Measurements from ENCODE around the gene UQCC3.
A peak's percentile ranks its signal among the peaks of the same experiment; 100 is the strongest.
"Not testable (repeated sequence)": the region's sequence is repeated elsewhere in the genome, so short reads cannot be mapped to it uniquely, and the experiment has no call there.

The UQCC3 gene

GRCh38 chr11:62648967-62649364 is 22.5 kb upstream of the UQCC3 start:
- no peak for DNase-seq (ENCODE audit: low read depth)
- Histone ChIP-seq H3K36me3 (ENCODE audit: control insufficient read depth, insufficient read depth, low read length, severe bottlenecking) (peaks cover 25% of the 10 kb centered on the region), H3K9ac (ENCODE audit: low read length) (no peak overlapping the region), H3K4me3 (ENCODE audit: low read length) (no peak overlapping the region), H3K9me3 (ENCODE audit: control insufficient read depth, low read length) (no peaks in the 10 kb centered on the region), H3K27me3 (replicated peaks; ENCODE audit: control insufficient read depth, insufficient read depth, low read length) (no peaks in the 10 kb centered on the region), H3K4me1 (ENCODE audit: control insufficient read depth, insufficient read depth, low read length) (peaks cover 40% of the 10 kb centered on the region)

GRCh38 chr11:62649486-62649885 is 22.0 kb upstream of the UQCC3 start:
- H3K9me3 ChIP-seq (ENCODE audit: control insufficient read depth, low read length): no peaks in the 10 kb centered on the region
- H3K27me3 ChIP-seq (replicated peaks; ENCODE audit: control insufficient read depth, insufficient read depth, low read length): no peaks in the 10 kb centered on the region
- no peak overlapping the region for H3K9ac ChIP-seq (ENCODE audit: low read length)
- H3K36me3 ChIP-seq (ENCODE audit: control insufficient read depth, insufficient read depth, low read length, severe bottlenecking): peaks cover 20% of the 10 kb centered on the region
- peaks cover 37% of the 10 kb centered on the region for H3K4me1 ChIP-seq (ENCODE audit: control insufficient read depth, insufficient read depth, low read length)
- no peak for DNase-seq (ENCODE audit: low read depth)
- no peak overlapping the region for H3K4me3 ChIP-seq (ENCODE audit: low read length)

DNA sequence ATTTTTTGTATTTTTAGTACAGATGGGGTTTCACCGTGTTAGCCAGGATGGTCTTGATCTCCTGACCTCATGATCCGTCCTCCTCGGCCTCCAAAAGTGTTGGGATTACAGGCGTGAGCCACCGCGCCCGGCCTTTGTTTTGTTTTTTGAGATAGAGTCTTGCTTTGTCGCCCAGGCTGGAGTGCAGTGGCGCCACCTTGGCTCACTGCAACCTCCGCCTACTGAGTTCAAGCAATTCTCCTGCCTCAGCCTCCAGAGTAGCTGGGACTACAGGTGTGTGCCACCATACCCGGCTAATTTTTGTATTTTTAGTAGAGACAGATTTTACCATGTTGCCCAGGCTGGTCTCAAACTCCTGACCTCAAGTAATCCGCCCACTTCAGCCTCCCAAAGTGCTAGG is 21.2 kb upstream of the UQCC3 start:
- Histone ChIP-seq H3K36me3 (ENCODE audit: control insufficient read depth, insufficient read depth, low read length, severe bottlenecking) (peaks cover 19% of the 10 kb centered on the region), H3K4me1 (ENCODE audit: control insufficient read depth, insufficient read depth, low read length) (peaks cover 30% of the 10 kb centered on the region)
- H3K9me3 ChIP-seq (ENCODE audit: control insufficient read depth, low read length); DNase-seq (ENCODE audit: low read depth); H3K27me3 ChIP-seq (replicated peaks; ENCODE audit: control insufficient read depth, insufficient read depth, low read length); H3K4me3 ChIP-seq (ENCODE audit: low read length); H3K9ac ChIP-seq (ENCODE audit: low read length): not testable (repeated sequence)

DNA sequence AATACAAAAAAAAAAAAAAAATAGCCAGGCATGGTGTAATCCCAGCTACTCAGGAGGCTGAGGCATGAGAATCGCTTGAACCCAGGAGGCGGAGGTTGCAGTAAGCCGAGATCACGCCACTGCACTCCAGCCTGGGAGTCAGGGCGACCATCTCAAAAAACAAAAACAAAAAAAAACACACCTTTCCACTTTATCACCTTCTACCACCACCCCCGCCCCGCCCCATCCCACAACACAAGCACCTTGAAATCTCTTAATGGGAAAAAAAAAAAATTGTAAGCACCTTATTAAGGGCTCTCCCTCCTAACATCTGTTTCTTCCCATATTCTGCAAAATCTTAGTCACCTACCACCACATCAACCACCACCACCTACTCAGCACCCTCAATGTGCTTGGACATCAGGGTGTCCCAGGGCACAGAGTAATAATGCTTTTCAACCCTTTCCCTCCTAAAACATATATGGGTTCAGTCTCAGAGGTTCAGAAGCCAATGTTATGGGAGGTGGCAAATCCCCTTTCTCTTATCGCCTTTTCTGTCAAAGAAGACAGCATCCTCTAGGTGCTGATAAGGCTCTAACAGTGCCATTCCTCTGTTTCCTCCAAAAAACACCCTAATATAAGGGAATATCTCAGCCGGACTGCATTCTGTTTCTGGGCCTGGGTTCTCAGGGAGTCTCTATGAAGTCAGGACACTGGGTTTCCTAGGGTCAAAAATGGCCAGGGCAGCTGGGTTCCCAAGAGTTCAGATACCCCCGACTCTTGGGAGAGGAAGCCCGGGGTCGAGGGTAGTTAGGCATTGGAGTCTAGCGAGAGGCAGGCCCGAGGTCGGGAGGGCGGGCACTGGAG is 19.1 kb upstream of the UQCC3 start:
- Histone ChIP-seq H3K9me3 (ENCODE audit: control insufficient read depth, low read length) (no peaks in the 10 kb centered on the region), H3K27me3 (replicated peaks; ENCODE audit: control insufficient read depth, insufficient read depth, low read length) (no peaks in the 10 kb centered on the region), H3K9ac (ENCODE audit: low read length) (peak overlapping the region; percentile 94), H3K4me1 (ENCODE audit: control insufficient read depth, insufficient read depth, low read length) (peaks cover 20% of the 10 kb centered on the region), H3K4me3 (ENCODE audit: low read length) (peak overlapping the region; percentile 93), H3K36me3 (ENCODE audit: control insufficient read depth, insufficient read depth, low read length, severe bottlenecking) (peaks cover 19% of the 10 kb centered on the region)
- DNase-seq (ENCODE audit: low read depth): peak; percentile 11

- Histone ChIP-seq H3K36me3 (ENCODE audit: control insufficient read depth, insufficient read depth, low read length, severe bottlenecking) (peaks cover 6% of the 10 kb centered on the region), H3K27me3 (replicated peaks; ENCODE audit: control insufficient read depth, insufficient read depth, low read length) (no peaks in the 10 kb centered on the region), H3K4me3 (ENCODE audit: low read length) (no peak overlapping the region), H3K9me3 (ENCODE audit: control insufficient read depth, low read length) (no peaks in the 10 kb centered on the region), H3K9ac (ENCODE audit: low read length) (no peak overlapping the region), H3K4me1 (ENCODE audit: control insufficient read depth, insufficient read depth, low read length) (peaks cover 13% of the 10 kb centered on the region)
- DNase-seq (ENCODE audit: low read depth): no peak
Observed at GRCh38 chr11:62654297-62654696, 17.2 kb upstream of the UQCC3 start.

- Histone ChIP-seq H3K9ac (ENCODE audit: low read length) (no peak overlapping the region), H3K4me1 (ENCODE audit: control insufficient read depth, insufficient read depth, low read length) (peaks cover 8% of the 10 kb centered on the region), H3K4me3 (ENCODE audit: low read length) (no peak overlapping the region), H3K27me3 (replicated peaks; ENCODE audit: control insufficient read depth, insufficient read depth, low read length) (no peaks in the 10 kb centered on the region), H3K9me3 (ENCODE audit: control insufficient read depth, low read length) (no peaks in the 10 kb centered on the region), H3K36me3 (ENCODE audit: control insufficient read depth, insufficient read depth, low read length, severe bottlenecking) (peaks cover 7% of the 10 kb centered on the region)
- DNase-seq (ENCODE audit: low read depth): peak; percentile 41
Observed at GRCh38 chr11:62656796-62657429, 14.6 kb upstream of the UQCC3 start.

DNA sequence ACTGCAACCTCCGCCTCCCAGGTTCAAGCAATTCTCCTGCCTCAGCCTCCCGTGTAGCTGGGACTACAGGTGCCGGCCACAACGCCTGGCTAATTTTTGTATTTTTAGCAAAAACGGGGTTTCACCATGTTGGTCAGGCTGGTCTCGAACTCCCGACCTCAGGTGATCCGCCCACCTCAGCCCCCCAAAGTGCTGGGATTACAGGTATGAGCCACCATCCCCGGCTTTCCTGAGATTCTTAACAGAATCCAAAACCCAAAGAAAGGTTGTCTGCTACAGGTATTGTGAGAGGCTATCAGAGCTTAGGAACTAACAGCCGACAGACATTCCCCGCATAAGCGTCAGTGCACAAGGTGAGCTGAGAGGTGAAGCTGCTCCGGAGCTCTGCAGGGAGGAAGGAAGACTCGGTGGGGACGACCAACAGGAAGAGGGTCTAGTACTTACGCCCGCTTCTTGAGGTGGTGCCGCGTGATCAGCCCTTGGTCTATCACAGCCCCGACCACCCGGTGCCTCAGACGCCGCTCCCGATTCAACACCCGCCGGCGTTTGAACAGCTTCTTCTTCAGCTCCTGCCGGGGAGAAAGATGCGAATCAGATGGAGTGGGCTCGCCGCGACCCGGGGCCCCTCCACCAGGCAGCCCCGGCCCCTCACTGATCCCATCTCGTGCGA is 6.9 kb upstream of the UQCC3 start:
- no peaks in the 10 kb centered on the region for H3K9me3 ChIP-seq (ENCODE audit: control insufficient read depth, low read length)
- no peaks in the 10 kb centered on the region for H3K27me3 ChIP-seq (replicated peaks; ENCODE audit: control insufficient read depth, insufficient read depth, low read length)
- no peak for DNase-seq (ENCODE audit: low read depth)
- peak overlapping the region; percentile 98 for H3K4me3 ChIP-seq (ENCODE audit: low read length)
- peak overlapping the region; percentile 94 for H3K9ac ChIP-seq (ENCODE audit: low read length)
- peaks cover 42% of the 10 kb centered on the region for H3K36me3 ChIP-seq (ENCODE audit: control insufficient read depth, insufficient read depth, low read length, severe bottlenecking)
- peaks cover 21% of the 10 kb centered on the region for H3K4me1 ChIP-seq (ENCODE audit: control insufficient read depth, insufficient read depth, low read length)

- Histone ChIP-seq H3K4me3 (ENCODE audit: low read length) (peak within 1 kb of the TSS; percentile 98), H3K27me3 (replicated peaks; ENCODE audit: control insufficient read depth, insufficient read depth, low read length) (no peaks in the 10 kb centered on the region), H3K4me1 (ENCODE audit: control insufficient read depth, insufficient read depth, low read length) (peaks cover 24% of the 10 kb centered on the region), H3K36me3 (ENCODE audit: control insufficient read depth, insufficient read depth, low read length, severe bottlenecking) (peaks cover 42% of the 10 kb centered on the region), H3K9me3 (ENCODE audit: control insufficient read depth, low read length) (no peaks in the 10 kb centered on the region), H3K9ac (ENCODE audit: low read length) (peak within 1 kb of the TSS; percentile 94)
- peak; percentile 97 for DNase-seq (ENCODE audit: low read depth)
Observed at GRCh38 chr11:62665075-62665598, 6.3 kb upstream of the UQCC3 start, which contains the start of the genes C11orf98 and CSKMT. Gene C11orf98 (minus strand): TSS chr11:62665210. CDS start chr11:62665169, 41 bp downstream. Gene CSKMT (plus strand): TSS chr11:62665312. CDS start chr11:62665880, 568 bp downstream.

- Histone ChIP-seq H3K4me1 (ENCODE audit: control insufficient read depth, insufficient read depth, low read length) (peaks cover 27% of the 10 kb centered on the region), H3K9me3 (ENCODE audit: control insufficient read depth, low read length) (no peaks in the 10 kb centered on the region), H3K36me3 (ENCODE audit: control insufficient read depth, insufficient read depth, low read length, severe bottlenecking) (peaks cover 42% of the 10 kb centered on the region), H3K4me3 (ENCODE audit: low read length) (peak overlapping the region; percentile 98), H3K27me3 (replicated peaks; ENCODE audit: control insufficient read depth, insufficient read depth, low read length) (no peaks in the 10 kb centered on the region), H3K9ac (ENCODE audit: low read length) (peak overlapping the region; percentile 94)
- peak; percentile 77 for DNase-seq (ENCODE audit: low read depth)
Observed at GRCh38 chr11:62665599-62666258, 5.7 kb upstream of the UQCC3 start.

DNA sequence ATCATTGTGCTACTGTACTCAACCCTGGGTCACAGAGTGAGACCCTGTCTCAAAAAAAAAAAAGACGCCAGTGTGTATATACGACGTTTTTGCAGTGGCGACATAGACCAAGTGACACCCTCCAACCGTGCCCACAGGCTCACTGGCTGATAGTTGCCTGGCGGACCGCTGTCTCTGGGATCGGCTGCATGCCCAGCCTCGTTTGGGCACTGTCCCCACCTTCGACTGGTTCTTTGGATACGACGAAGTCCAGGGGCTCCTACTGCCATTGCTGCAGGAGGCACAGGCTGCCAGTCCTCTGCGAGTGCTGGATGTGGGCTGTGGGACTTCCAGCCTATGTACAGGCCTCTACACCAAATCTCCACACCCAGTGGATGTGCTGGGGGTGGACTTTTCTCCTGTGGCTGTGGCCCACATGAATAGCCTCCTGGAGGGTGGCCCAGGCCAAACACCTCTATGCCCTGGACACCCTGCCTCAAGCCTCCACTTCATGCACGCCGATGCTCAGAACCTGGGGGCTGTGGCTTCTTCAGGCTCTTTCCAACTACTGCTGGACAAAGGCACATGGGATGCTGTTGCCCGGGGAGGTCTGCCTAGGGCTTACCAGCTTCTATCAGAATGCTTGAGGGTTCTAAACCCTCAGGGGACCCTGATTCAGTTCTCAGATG is 5.1 kb upstream of the UQCC3 start:
- Histone ChIP-seq H3K4me3 (ENCODE audit: low read length) (peak overlapping the region; percentile 98), H3K4me1 (ENCODE audit: control insufficient read depth, insufficient read depth, low read length) (peaks cover 27% of the 10 kb centered on the region), H3K9me3 (ENCODE audit: control insufficient read depth, low read length) (no peaks in the 10 kb centered on the region), H3K36me3 (ENCODE audit: control insufficient read depth, insufficient read depth, low read length, severe bottlenecking) (peaks cover 39% of the 10 kb centered on the region), H3K9ac (ENCODE audit: low read length) (peak overlapping the region; percentile 94), H3K27me3 (replicated peaks; ENCODE audit: control insufficient read depth, insufficient read depth, low read length) (no peaks in the 10 kb centered on the region)
- no peak for DNase-seq (ENCODE audit: low read depth)

Measured in adipocyte (in vitro differentiated cells).